MM.1S (cell line): ENCODE measurements around the gene THRAP3.

Source experiments
- CTCF ChIP-seq: fragments of 300-600 bp; sonication (generic); IDR thresholded peaks from 2 replicates; pipeline ENCODE4 v1.5.1; 2016; ENCODE audit warnings: antibody characterized with exemption, low read length, mixed read lengths
- EZH2 ChIP-seq: fragments of 300-600 bp; sonication (generic); optimal IDR thresholded peaks from 2 replicates; pipeline ENCODE3; 2017; ENCODE audit warnings: low read depth, mild to moderate bottlenecking, antibody characterized with exemption, low read length, mixed read lengths

- no peak for TF ChIP-seq CTCF
- no peak for TF ChIP-seq EZH2
Observed at GRCh38 chr1:36207339-36207738, 16.9 kb upstream of the THRAP3 start.
